Measurements from ENCODE around the gene ADAMTS15. TPM values are rescaled to one million over a fixed set of nuclear protein-coding genes. Genes with fewer than 3 reads are reported as not detected.

ADAMTS15 gene
- polyA plus RNA-seq, 3 donors: 64.0 to 65.7 (median 65.4) TPM

DNA sequence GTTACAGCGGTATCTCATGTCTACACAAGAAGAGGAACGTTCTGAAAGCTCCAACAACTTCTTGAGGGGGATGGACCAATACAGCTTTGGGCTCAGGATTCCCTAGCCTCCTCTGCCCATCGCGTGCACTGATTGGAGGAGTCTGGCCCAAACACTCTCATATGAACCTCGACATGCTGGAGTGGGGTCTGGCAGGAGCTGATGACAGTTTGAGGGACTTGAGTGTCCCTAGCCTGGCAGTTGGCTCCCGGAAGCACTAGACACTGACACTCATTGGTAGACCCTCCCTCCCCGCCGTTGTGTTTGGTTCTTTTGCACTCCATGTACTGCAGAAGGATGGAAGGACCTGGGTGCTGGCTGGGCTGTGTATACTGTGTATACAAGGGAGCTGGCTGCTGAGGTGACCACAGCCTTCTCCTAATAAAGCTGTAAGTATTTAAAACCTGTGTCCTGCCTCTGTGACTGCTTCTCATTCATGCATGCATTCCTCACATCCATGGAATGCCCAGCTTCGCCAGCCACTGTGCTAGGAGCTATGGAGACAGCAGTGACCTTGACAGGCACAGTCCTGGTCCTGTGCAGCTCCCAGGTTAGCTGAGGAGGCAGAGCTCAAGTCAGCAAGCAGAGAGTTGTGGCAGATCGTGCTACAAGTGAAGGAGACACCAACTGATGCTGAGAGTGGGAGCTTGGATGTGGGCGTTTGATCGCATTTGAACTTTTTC, 27.9 kb downstream of the ADAMTS15 start:
- no peak for DNase-seq

GRCh38 chr11:130476922-130477491, 28.6 kb downstream of the ADAMTS15 start:
- no peak for DNase-seq

GRCh38 chr11:130477586-130478203, 29.2 kb downstream of the ADAMTS15 start:
- no peak for DNase-seq

DNA sequence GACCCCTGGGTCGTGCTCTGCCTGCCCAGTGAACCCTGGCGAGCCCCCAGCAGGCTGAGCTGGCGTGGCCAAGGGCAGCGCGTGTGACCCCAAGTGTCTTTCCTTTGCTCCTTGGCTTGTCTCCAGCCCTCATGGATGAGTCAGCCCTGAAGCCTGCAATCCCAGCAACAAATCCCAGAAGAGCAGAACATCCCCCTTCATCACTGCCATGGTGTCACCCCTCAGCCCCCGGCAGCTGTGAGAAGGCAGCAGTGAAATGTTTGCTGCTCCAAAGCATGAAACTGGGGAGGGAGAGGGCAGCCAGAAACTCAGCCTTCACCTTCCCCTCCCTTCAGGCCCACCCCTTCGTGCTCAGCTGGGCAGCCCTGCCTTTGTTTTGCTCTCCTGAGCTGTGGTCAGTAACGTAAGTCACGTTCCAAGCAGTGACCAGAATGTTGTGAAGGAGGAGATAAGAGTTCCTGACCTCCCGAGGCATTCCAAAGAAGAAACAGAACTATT, 29.8 kb downstream of the ADAMTS15 start:
- no peak for DNase-seq

GRCh38 chr11:130478881-130479280, 30.4 kb downstream of the ADAMTS15 start:
- no peak for DNase-seq

DNA sequence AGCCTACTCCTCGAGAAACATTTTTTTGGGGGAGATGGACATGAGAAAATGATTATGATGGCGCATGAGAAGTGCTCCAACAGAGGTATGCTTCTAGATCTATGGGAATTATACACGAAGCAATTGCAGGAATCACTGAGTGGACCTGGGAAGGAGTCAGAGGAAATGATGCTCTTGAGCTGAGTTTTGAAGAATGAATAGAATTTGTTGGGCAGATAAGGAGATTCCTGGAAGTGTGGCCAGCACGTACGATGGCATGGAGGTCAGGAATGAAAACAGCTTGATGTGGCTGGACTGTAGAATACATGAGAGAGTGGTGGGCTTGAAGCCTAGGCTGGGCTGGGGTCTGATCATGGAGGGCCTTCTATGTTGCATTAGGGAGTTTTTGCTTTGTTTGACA, 31.7 kb downstream of the ADAMTS15 start:
- no peak for DNase-seq

DNA sequence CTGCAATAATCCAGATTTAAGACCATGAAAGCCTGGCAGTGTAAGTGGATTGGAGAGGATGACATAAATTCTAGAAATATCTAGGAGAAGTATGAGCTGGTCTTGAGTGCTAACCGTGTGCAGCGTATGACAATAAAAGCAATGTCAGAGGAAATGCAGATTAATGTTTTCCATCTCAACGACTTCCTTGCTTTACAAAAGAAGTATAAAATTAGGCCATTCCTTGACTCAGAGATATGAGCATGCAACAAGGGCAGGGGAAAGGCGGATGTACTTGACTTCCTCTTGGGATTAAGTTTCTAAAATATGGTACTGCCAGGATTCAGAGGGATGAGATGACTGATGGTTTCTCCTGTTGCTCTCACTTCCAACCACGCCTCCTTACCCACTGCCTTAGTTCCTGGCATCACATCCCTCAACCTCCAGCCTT, 32.3 kb downstream of the ADAMTS15 start:
- no peak for DNase-seq

DNA sequence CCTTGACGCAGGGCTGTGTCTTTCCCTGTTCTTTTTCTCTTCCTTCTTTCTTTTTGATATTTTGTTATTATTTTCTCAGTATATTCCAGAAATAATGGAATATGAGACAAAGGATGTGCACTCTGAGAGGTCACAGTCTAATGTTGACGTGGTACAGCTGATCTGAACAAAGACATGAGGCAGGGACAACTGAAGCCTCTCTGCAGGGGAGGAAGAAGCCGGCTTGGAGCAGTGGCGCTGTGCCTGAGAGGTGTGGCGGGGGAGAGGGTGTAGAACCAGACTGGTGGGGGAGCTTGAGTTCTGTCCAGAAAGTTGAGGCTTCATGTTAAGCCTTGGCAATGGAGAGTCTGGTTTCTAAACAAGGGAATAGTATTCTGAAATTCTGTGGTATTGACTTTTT, 34.7 kb downstream of the ADAMTS15 start:
- DNase-seq: no peak

DNA sequence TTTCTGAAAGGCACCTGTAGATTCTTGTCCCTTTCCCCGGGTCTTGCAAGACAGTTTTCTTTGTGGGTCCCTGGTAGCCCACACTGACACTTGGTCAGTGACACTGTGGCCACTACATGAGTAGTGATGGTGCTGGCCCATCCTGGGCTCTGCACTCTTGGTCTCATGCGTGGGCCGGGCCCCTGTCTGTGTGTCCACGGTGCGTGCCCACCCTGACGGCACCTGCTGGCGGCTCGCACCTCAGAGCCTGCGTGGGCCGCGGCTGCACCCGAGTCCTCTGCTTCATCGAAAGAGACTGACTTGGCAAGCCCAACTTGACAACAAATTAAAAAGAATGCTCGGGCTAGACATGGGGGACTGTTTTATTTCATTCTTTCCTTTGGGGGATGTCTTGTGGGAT, 37.5 kb downstream of the ADAMTS15 start:
- DNase-seq: no peak

DNA sequence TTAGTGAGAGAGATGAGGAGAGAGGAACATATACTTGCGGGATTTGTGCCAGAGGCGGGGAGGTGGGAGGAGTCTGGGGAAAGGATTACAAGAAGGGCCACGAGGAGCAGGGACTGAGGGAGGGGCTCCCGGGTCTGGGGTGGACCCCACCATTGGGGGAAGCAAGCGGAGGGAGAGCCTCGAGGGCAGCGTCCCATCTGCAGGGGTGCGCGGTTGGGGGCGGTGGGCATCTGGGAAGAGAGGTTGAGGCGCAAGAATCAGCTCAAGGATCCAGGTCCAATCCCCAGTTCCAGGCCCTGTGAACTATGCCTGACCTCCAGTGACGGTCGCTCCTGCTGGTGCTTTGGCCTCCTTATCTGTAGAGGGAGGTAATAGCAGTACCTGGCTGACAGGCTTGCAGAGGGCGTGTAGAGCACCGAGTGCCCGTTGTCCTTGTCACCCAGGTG, 38.0 kb downstream of the ADAMTS15 start:
- DNase-seq: no peak

- no peak for DNase-seq
These were observed 38.8 kb downstream of the ADAMTS15 start for GRCh38 chr11:130486987-130487923.

- no peak for DNase-seq
These were observed 39.7 kb downstream of the ADAMTS15 start for GRCh38 chr11:130487924-130488815.

DNA sequence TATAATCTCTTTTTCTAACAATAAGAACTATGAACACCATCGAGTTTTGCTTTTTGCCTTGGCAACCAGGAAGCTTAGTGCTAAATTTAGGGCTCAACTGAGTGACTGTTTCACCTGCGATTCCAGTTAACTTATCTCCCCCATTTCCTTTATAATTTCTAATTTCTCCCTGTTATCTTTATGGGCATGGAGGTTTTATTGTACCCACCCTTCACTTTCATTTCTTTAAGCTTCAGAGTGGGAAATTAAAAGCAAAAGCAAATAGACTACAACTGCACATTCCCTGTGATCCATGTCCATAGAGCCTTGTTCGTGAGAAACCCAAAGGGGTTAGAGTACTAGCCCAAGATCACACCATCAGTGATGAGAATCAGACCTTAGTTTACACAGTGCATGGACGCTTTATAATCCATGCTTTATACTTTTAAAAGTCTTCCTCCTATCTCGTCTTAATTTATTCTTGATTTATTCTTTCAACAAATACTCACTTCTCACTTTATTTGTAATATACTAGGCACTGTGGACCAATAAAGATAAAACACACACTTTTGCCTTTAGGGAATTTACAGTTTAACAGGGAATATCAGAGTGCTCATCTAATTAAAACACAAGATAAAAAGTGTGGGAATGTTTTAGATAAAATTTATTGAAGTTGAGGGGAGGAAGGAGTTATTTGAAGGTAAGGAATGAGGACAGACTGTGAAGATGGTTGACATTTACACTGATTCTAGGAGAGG, 40.6 kb downstream of the ADAMTS15 start:
- no peak for DNase-seq

DNA sequence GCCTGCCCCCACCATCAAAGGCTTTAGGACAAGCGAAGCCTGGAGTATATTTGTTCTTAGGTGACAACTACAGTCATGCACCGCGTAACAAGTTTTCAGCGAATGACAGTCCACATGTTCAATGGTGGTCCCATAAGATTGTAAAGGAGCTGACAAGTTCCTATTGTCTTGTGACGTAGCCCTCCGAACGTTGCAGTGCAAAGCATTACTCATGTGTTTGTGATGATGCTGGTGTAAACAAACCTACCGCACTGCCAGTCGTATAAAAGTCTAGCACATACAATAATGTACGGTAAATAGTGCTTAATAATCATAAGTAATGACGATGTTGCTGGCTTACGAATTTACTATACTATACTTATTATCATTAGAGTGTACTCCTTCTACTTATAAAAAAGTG, 41.3 kb downstream of the ADAMTS15 start:
- DNase-seq: no peak

DNA sequence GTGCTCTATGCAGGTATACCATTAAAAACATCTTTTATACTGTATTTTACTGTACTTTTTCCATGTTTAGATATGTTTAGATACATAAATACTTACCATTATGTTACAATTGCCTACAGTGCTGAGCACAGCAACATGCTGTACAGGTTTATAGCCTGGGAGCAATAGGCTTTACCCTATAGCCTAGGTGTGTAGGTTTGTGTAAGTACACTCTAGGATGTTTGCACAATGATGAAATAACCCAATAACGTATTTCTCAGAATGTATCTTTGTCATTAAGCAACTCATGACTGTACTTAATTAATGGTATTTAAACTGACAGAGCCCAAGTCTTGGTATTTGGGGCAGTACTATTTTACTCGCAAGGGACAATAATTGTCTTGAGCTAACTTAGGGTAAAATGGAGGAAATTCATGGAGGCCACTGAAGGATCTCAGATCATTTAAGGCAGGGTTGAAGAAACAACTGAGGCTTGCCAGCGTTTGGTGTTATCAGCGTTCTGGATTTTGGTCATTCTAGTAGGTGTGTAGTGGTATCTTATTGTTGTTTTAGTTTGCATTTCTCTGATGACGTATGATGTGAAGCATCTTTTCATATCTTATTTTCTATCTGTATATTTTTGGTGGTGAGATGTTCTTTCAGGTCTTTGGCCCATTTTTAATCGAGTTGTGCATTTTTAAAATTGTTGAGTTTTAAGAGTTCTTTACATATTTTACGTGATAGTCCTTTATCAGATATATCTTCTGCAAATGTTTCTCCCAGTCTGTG, 42.4 kb downstream of the ADAMTS15 start:
- no peak for DNase-seq

- no peak for DNase-seq
These were observed 49.7 kb downstream of the ADAMTS15 start for GRCh38 chr11:130498181-130498580.

GRCh38 chr11:130499828-130500227, 51.4 kb downstream of the ADAMTS15 start:
- no peak for DNase-seq

GRCh38 chr11:130504317-130504716, 55.9 kb downstream of the ADAMTS15 start:
- no peak for DNase-seq

DNA sequence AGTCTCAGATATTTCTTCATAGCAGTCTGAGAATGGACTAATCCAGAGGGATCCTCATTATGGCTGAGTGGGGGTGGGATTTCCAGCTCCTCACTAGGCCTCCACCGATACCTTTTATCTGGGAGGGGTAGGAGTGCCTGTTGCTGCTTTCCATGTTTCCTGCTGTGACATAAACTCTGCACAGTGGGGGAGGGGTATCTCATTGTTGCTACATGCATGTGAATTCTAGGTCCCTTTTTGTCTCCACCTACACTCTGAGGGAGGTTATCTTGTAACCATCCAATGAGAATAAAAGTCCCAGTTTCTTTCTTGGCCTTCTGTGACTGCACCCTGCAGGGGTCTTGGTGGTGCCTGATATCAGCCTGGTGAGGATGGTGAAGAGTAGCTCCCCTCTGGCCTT, 60.5 kb downstream of the ADAMTS15 start:
- no peak for DNase-seq

Measured in renal pelvis (tissue), 4 donors.